Measurements from ENCODE around the gene LDLRAD4.

LDLRAD4 gene

GRCh38 chr18:13403786-13404549 is 185.4 kb downstream of the LDLRAD4 start:
- Histone ChIP-seq H3K9me3 (replicated peaks; ENCODE audit: low read length) (no peaks in the 10 kb centered on the region), H3K4me1 (ENCODE audit: control insufficient read depth, insufficient read depth, low read length) (no peaks in the 10 kb centered on the region), H3K27me3 (ENCODE audit: control insufficient read depth, insufficient read depth, low read length) (no peaks in the 10 kb centered on the region), H3K4me3 (ENCODE audit: low read length) (no peak overlapping the region), H3K36me3 (ENCODE audit: insufficient read depth, low read length) (no peaks in the 10 kb centered on the region), H3K9ac (ENCODE audit: low read depth, low read length) (no peak overlapping the region), H3K4me2 (ENCODE audit: low read length) (no peak overlapping the region)

DNA sequence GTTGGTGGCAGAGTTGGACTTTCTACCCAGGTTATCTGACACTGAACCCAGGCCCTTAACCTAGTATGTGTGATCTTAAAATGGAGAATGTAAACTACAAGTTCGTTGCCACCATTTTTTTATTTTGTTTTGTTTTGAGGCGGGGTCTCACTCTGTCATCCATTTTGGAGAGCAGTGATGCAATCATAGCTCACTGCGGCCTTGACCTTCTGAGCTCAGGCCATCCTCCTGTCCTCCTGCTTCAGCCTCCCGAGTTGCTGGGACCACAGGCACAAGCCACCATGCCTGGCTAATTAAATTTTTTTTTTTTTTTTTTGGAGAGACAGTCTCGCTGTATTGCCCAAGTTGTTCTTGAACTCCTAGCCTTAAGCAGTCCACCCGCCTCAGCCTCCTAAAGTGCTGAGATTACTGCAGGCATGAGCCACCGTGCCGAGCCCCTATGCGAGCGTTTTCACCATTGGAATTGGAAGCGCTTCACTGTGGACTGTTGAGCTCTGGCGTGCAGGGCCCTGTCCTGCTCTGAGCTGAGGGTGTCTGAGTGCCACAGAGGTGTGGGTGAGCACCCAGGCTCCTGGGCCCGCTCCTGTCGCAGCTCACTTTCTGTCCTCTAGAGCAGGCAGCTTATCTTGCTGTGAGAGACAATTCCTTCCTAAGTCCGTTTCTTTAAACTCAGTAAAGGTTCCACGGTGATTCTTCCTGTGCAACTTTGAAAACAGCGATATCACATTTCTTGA is 186.9 kb downstream of the LDLRAD4 start:
- Histone ChIP-seq H3K4me3 (ENCODE audit: low read length) (no peak overlapping the region), H3K36me3 (ENCODE audit: insufficient read depth, low read length) (no peaks in the 10 kb centered on the region), H3K4me2 (ENCODE audit: low read length) (no peak overlapping the region), H3K4me1 (ENCODE audit: control insufficient read depth, insufficient read depth, low read length) (no peaks in the 10 kb centered on the region), H3K27me3 (ENCODE audit: control insufficient read depth, insufficient read depth, low read length) (no peaks in the 10 kb centered on the region), H3K9me3 (replicated peaks; ENCODE audit: low read length) (no peaks in the 10 kb centered on the region), H3K9ac (ENCODE audit: low read depth, low read length) (no peak overlapping the region)

DNA sequence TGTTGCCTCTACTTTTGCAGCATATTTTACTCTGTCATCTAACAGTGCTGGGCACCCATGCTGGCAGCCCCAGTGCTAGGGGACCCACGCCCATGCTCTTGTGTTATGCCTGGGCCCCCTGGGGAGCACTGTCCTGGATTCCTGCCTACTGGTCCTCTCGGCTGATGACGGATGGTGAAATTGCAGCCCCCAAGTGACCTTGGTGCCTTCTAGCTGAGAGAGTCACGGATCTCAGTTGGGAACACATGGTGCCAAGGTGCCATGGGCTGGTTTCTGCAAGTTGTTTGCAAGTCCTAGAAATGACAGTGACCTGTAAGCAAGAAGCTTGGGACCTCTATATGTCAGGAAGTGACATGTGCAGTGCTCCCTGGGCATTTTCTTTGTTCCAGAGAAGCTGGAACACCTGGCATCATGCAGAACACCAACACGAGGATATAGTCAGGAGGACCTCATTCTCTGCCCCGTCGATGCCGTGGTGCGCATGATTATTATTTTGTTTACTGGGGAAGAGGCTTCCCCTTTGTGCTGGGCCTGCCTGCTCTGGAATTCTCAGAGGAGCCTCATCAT is 187.6 kb downstream of the LDLRAD4 start:
- Histone ChIP-seq H3K27me3 (ENCODE audit: control insufficient read depth, insufficient read depth, low read length) (no peaks in the 10 kb centered on the region), H3K4me3 (ENCODE audit: low read length) (no peak overlapping the region), H3K4me1 (ENCODE audit: control insufficient read depth, insufficient read depth, low read length) (no peaks in the 10 kb centered on the region), H3K36me3 (ENCODE audit: insufficient read depth, low read length) (no peaks in the 10 kb centered on the region), H3K4me2 (ENCODE audit: low read length) (no peak overlapping the region), H3K9me3 (replicated peaks; ENCODE audit: low read length) (no peaks in the 10 kb centered on the region), H3K9ac (ENCODE audit: low read depth, low read length) (no peak overlapping the region)

DNA sequence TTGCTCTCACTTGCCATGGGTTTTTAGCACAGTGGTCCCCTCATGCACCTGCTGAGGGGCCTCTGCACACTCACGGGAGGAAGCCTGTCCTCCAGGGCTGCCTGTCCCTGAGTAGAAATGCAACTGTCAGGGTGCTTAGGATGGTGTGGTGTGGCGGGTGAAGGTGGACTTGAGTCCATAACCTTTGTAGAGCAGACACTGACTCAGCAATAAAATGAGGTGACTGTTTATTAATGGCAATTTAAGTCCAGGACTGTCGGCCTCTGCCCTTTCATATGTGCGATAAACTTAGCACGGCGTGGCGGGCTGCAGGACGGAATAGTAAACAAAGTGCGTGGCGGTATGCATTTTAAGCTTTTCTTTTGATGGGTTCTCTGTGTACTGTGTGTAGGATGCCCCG is 188.2 kb downstream of the LDLRAD4 start:
- H3K4me1 ChIP-seq (ENCODE audit: control insufficient read depth, insufficient read depth, low read length), result no peaks in the 10 kb centered on the region
- no peak overlapping the region for H3K9ac ChIP-seq (ENCODE audit: low read depth, low read length)
- H3K4me2 ChIP-seq (ENCODE audit: low read length), result no peak overlapping the region
- no peak overlapping the region for H3K4me3 ChIP-seq (ENCODE audit: low read length)
- H3K9me3 ChIP-seq (replicated peaks; ENCODE audit: low read length), result no peaks in the 10 kb centered on the region
- no peaks in the 10 kb centered on the region for H3K27me3 ChIP-seq (ENCODE audit: control insufficient read depth, insufficient read depth, low read length)
- H3K36me3 ChIP-seq (ENCODE audit: insufficient read depth, low read length), result no peaks in the 10 kb centered on the region

DNA sequence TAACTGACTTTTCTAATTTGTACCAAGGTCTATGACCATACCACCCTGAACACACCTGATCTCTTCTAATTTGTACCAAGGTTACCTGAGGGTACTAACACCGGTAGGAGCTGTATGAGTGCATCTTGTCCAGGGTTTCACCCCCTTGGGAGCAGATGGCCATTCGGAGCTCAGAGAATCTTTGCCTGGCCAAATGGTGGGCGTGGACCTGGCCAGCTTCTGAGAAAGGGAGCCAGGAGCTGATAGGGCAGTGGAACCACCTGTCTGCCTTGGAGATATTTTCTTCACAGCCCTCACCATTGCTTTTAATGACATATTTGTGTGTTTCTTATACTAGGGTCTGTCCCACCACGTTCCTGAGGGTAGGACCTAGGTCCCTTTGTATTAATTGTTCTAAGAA is 188.9 kb downstream of the LDLRAD4 start:
- H3K9me3 ChIP-seq (replicated peaks; ENCODE audit: low read length), result no peaks in the 10 kb centered on the region
- H3K27me3 ChIP-seq (ENCODE audit: control insufficient read depth, insufficient read depth, low read length), result no peaks in the 10 kb centered on the region
- H3K4me2 ChIP-seq (ENCODE audit: low read length), result no peak overlapping the region

DNA sequence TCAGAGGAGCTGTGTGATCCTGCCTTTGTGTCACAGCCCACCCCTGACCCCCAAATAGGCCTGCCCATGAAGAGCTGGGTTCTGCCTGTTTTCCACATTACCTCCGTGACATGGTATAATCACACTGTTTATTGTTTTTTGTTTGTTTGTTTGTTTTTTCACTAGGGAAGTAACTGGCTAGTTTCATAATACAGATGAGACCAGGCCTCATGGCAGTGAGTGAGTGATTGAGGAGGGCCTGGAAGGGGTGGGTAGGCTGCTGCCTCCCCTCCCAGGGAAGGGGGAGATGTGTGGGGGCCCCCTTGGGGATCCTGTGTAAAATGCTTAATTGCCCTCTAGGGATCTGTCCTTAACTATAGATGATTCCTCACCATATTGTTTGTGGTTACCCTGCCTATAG is 190.5 kb downstream of the LDLRAD4 start:
- H3K36me3 ChIP-seq (ENCODE audit: insufficient read depth, low read length), result no peaks in the 10 kb centered on the region
- H3K9ac ChIP-seq (ENCODE audit: low read depth, low read length), result no peak overlapping the region
- H3K9me3 ChIP-seq (replicated peaks; ENCODE audit: low read length), result no peaks in the 10 kb centered on the region
- no peak overlapping the region for H3K4me3 ChIP-seq (ENCODE audit: low read length)
- H3K4me1 ChIP-seq (ENCODE audit: control insufficient read depth, insufficient read depth, low read length), result no peaks in the 10 kb centered on the region
- H3K27me3 ChIP-seq (ENCODE audit: control insufficient read depth, insufficient read depth, low read length), result no peaks in the 10 kb centered on the region
- H3K4me2 ChIP-seq (ENCODE audit: low read length), result no peak overlapping the region

More for the DNA sequence above, 188.9 kb downstream of the LDLRAD4 start:
- Histone ChIP-seq H3K4me1 (ENCODE audit: control insufficient read depth, insufficient read depth, low read length) (no peaks in the 10 kb centered on the region), H3K4me3 (ENCODE audit: low read length) (no peak overlapping the region), H3K9ac (ENCODE audit: low read depth, low read length) (no peak overlapping the region), H3K36me3 (ENCODE audit: insufficient read depth, low read length) (no peaks in the 10 kb centered on the region)

- Histone ChIP-seq H3K36me3 (ENCODE audit: insufficient read depth, low read length) (no peaks in the 10 kb centered on the region), H3K4me3 (ENCODE audit: low read length) (no peak overlapping the region), H3K4me2 (ENCODE audit: low read length) (no peak overlapping the region), H3K27me3 (ENCODE audit: control insufficient read depth, insufficient read depth, low read length) (no peaks in the 10 kb centered on the region), H3K9ac (ENCODE audit: low read depth, low read length) (no peak overlapping the region), H3K9me3 (replicated peaks; ENCODE audit: low read length) (no peaks in the 10 kb centered on the region), H3K4me1 (ENCODE audit: control insufficient read depth, insufficient read depth, low read length) (no peaks in the 10 kb centered on the region)
These were observed 191.4 kb downstream of the LDLRAD4 start for GRCh38 chr18:13409997-13410396.

GRCh38 chr18:13410471-13410870 is 191.9 kb downstream of the LDLRAD4 start:
- Histone ChIP-seq H3K4me1 (ENCODE audit: control insufficient read depth, insufficient read depth, low read length) (no peaks in the 10 kb centered on the region), H3K9me3 (replicated peaks; ENCODE audit: low read length) (no peaks in the 10 kb centered on the region), H3K27me3 (ENCODE audit: control insufficient read depth, insufficient read depth, low read length) (no peaks in the 10 kb centered on the region), H3K4me2 (ENCODE audit: low read length) (no peak overlapping the region), H3K4me3 (ENCODE audit: low read length) (no peak overlapping the region), H3K36me3 (ENCODE audit: insufficient read depth, low read length) (no peaks in the 10 kb centered on the region), H3K9ac (ENCODE audit: low read depth, low read length) (no peak overlapping the region)

- Histone ChIP-seq H3K9ac (ENCODE audit: low read depth, low read length) (no peak overlapping the region), H3K4me1 (ENCODE audit: control insufficient read depth, insufficient read depth, low read length) (no peaks in the 10 kb centered on the region), H3K27me3 (ENCODE audit: control insufficient read depth, insufficient read depth, low read length) (no peaks in the 10 kb centered on the region), H3K4me2 (ENCODE audit: low read length) (no peak overlapping the region), H3K9me3 (replicated peaks; ENCODE audit: low read length) (no peaks in the 10 kb centered on the region), H3K36me3 (ENCODE audit: insufficient read depth, low read length) (no peaks in the 10 kb centered on the region), H3K4me3 (ENCODE audit: low read length) (no peak overlapping the region)
These were observed 193.5 kb downstream of the LDLRAD4 start for GRCh38 chr18:13412017-13412416.

DNA sequence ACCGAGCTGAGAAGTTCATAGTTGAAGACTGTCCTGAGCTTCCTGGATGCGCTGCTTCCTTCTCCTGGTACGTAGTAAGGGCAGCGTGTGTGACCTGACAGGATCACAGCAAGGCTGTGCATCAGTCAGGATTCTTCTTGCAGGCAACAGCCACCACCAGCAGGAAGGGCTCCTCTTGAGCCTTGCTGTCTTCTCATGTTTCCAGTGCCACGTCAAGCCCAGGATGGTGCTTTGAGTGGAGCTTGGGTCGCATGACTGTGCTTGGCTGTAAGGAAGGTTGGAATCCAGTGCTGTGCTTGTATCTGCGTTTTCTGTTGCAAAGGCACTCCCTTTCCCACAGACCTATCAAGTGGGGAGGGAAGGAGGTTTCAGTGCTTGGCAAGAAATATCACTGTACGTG is 194.3 kb downstream of the LDLRAD4 start:
- no peaks in the 10 kb centered on the region for H3K9me3 ChIP-seq (replicated peaks; ENCODE audit: low read length)
- H3K27me3 ChIP-seq (ENCODE audit: control insufficient read depth, insufficient read depth, low read length), result no peaks in the 10 kb centered on the region
- H3K4me3 ChIP-seq (ENCODE audit: low read length), result no peak overlapping the region
- no peaks in the 10 kb centered on the region for H3K4me1 ChIP-seq (ENCODE audit: control insufficient read depth, insufficient read depth, low read length)
- H3K36me3 ChIP-seq (ENCODE audit: insufficient read depth, low read length), result no peaks in the 10 kb centered on the region
- no peak overlapping the region for H3K9ac ChIP-seq (ENCODE audit: low read depth, low read length)
- H3K4me2 ChIP-seq (ENCODE audit: low read length), result no peak overlapping the region

GRCh38 chr18:13414102-13414501 is 195.5 kb downstream of the LDLRAD4 start:
- no peaks in the 10 kb centered on the region for H3K36me3 ChIP-seq (ENCODE audit: insufficient read depth, low read length)
- no peak overlapping the region for H3K4me3 ChIP-seq (ENCODE audit: low read length)
- no peak overlapping the region for H3K4me2 ChIP-seq (ENCODE audit: low read length)
- no peaks in the 10 kb centered on the region for H3K4me1 ChIP-seq (ENCODE audit: control insufficient read depth, insufficient read depth, low read length)
- no peaks in the 10 kb centered on the region for H3K27me3 ChIP-seq (ENCODE audit: control insufficient read depth, insufficient read depth, low read length)
- H3K9ac ChIP-seq (ENCODE audit: low read depth, low read length), result no peak overlapping the region
- H3K9me3 ChIP-seq (replicated peaks; ENCODE audit: low read length), result no peaks in the 10 kb centered on the region

Data from skeletal muscle satellite cell (primary cell).